B cell (primary cell): ENCODE data around the gene RMND5A. TPM values are rescaled to one million over a fixed set of nuclear protein-coding genes. Genes with fewer than 3 reads are reported as not detected.

Source experiments
- ATAC-seq: fragments of 200-7000 bp; cut with Tn5 transposase; one replicate; pipeline ENCODE4 v1.10.0; 2021; ENCODE audit warnings: low read depth, mild to moderate bottlenecking, moderate number of reproducible peaks, moderate library complexity
- CTCF ChIA-PET: fragments of 350-600 bp; sonication (Branson Sonifier 250); formaldehyde crosslinking; loops from one replicate; lab custom pipeline; 2021; ENCODE audit warnings: antibody characterized with exemption, inconsistent platforms; lab: Charles Lee
- POLR2A ChIA-PET: fragments of 350-600 bp; sonication (Branson Sonifier 250); formaldehyde crosslinking; loops from one replicate; lab custom pipeline; 2021; ENCODE audit warnings: antibody characterized with exemption; lab: Charles Lee
- DNase-seq: peaks from one replicate; pipeline ENCODE4 v3.0.0; 2013
- H2AFZ ChIP-seq: 2 replicates; pipeline ENCODE4 v1.6.1; 2012; ENCODE audit warnings: mild to moderate bottlenecking, low read depth, low read length; ENCODE audit not compliant: insufficient read depth, poor library complexity, severe bottlenecking
- H3K27ac ChIP-seq, 2 donors: 1 replicate in 1 of 2; 2 replicates in 1 of 2; pipeline ENCODE4 v1.5.1; 2012 to 2013; ENCODE audit warnings: low read length in 2 of 2, mild to moderate bottlenecking in 2 of 2, moderate library complexity in 1 of 2
- H3K27me3 ChIP-seq, 4 experiments: fragments of 200-600 bp in 1 of 4; sonication (generic) in 1 of 4; replicated peaks in 1 of 4; 1 replicate in 2 of 4; 2 replicates in 2 of 4; pipeline versions ENCODE4 v1.6.1 to v1.7.0; 2013 to 2016; ENCODE audit warnings: low read length in 3 of 4, mild to moderate bottlenecking in 2 of 4, mixed read lengths in 1 of 4, moderate library complexity in 1 of 4; ENCODE audit not compliant: insufficient read depth in 4 of 4, control insufficient read depth in 3 of 4; ENCODE audit errors: control extremely low read depth in 1 of 4
- H3K36me3 ChIP-seq, 2 experiments: replicated peaks in 1 of 2; 1 replicate in 1 of 2; 2 replicates in 1 of 2; pipeline versions ENCODE4 v1.6.1 to v1.7.1; 2013; ENCODE audit warnings: low read length in 1 of 2; ENCODE audit not compliant: insufficient read depth in 2 of 2, control insufficient read depth in 1 of 2; ENCODE audit errors: control extremely low read depth in 1 of 2, extremely low read depth in 1 of 2
- H3K4me1 ChIP-seq, 2 donors: fragments of 200-600 bp in 1 of 2; sonication (generic) in 1 of 2; 1 replicate in 1 of 2; 2 replicates in 1 of 2; pipeline versions ENCODE4 v1.5.1 to v1.6.1; 2013 to 2017; ENCODE audit warnings: low read length in 2 of 2; ENCODE audit not compliant: control insufficient read depth in 2 of 2, insufficient read depth in 2 of 2
- H3K4me2 ChIP-seq: replicated peaks from 2 replicates; pipeline ENCODE3; 2012; ENCODE audit warnings: mild to moderate bottlenecking, low read depth, low read length; ENCODE audit not compliant: poor library complexity, severe bottlenecking
- H3K4me3 ChIP-seq, 5 experiments: fragments of 200-600 bp in 1 of 5; sonication (generic) in 1 of 5; 1 replicate in 3 of 5; 2 replicates in 2 of 5; pipeline versions ENCODE4 v1.5.1 to v1.7.0; 2011 to 2016; ENCODE audit warnings: low read length in 4 of 5, mild to moderate bottlenecking in 4 of 5, low read depth in 2 of 5, control low read depth in 1 of 5, moderate library complexity in 1 of 5; ENCODE audit not compliant: insufficient read depth in 1 of 5; ENCODE audit errors: control extremely low read depth in 1 of 5, extremely low read depth in 1 of 5
- H3K79me2 ChIP-seq: fragments of 200-600 bp; sonication (generic); one replicate; pipeline ENCODE4 v1.6.0; 2016; ENCODE audit warnings: low read length; ENCODE audit not compliant: control insufficient read depth, insufficient read depth
- H3K9ac ChIP-seq: fragments of 200-600 bp; sonication (generic); 2 replicates; pipeline ENCODE4 v1.6.1; 2017; ENCODE audit warnings: mild to moderate bottlenecking, low read length, moderate library complexity
- H3K9me3 ChIP-seq, 3 donors: one replicate each; pipeline versions ENCODE4 v1.6.1 to v1.7.1; 2013; ENCODE audit warnings: low read length in 2 of 3; ENCODE audit not compliant: control insufficient read depth in 2 of 3, insufficient read depth in 1 of 3; ENCODE audit errors: control extremely low read depth in 1 of 3
- H4K20me1 ChIP-seq: 2 replicates; pipeline ENCODE4 v1.6.0; 2012; ENCODE audit warnings: mild to moderate bottlenecking, low read length; ENCODE audit not compliant: insufficient read depth, control insufficient read depth, poor library complexity, severe bottlenecking
- H3K27ac Mint-ChIP-seq: one replicate; pipeline ENCODE4 v1.8.0; 2021; ENCODE audit warnings: mixed read lengths
- H3K27me3 Mint-ChIP-seq: one replicate; pipeline ENCODE4 v1.8.0; 2021; ENCODE audit warnings: mixed read lengths
- H3K4me1 Mint-ChIP-seq: one replicate; pipeline ENCODE4 v1.8.0; 2021; ENCODE audit warnings: mixed read lengths
- H3K4me3 Mint-ChIP-seq: one replicate; pipeline ENCODE4 v1.8.0; 2021; ENCODE audit warnings: mixed read lengths
- H3K9me3 Mint-ChIP-seq: one replicate; pipeline ENCODE4 v1.8.0; 2022; ENCODE audit warnings: mixed read lengths; ENCODE audit not compliant: insufficient read depth
- EZH2 ChIP-seq: IDR thresholded peaks from 2 replicates; pipeline ENCODE4 v1.6.1; 2012; ENCODE audit warnings: borderline replicate concordance, low read depth, mild to moderate bottlenecking, moderate library complexity, low read length; ENCODE audit not compliant: insufficient read depth, poor library complexity, severe bottlenecking
- WGBS: methylation state at CpG from one replicate; pipeline ENCODE4 v1.1.5; 2013; ENCODE audit warnings: missing lambda C conversion rate; ENCODE audit not compliant: insufficient coverage; 5-methylcytosine and 5-hydroxymethylcytosine counted together
- intact Hi-C: fragments of 100-400 bp; cut with micrococcal nuclease; formaldehyde crosslinking; loops from one replicate; pipeline ENCODE4 v1.10.0; 2022
- polyA plus RNA-seq: library from polyadenylated mRNA; depleted of rRNA; stranded (reverse); fragments of >200 nt; gene quantifications from 2 replicates; pipeline ENCODE4 v1.2.3, GENCODE V29; 2012
- total RNA-seq, 2 donors: library from RNA; stranded (reverse); fragments of 120-200 nt in 1 of 2; gene quantifications; 1 replicate in 1 of 2; 2 replicates in 1 of 2; pipeline versions ENCODE4 v1.2.3 to v1.2.4, GENCODE V29; 2013 to 2022
- TF ChIP-seq, protein P1 (sequence below): fragments of 200-600 bp; IDR thresholded peaks from one replicate; pipeline ENCODE4 v1.8.0; 2022; ENCODE audit warnings: antibody characterized with exemption, mild to moderate bottlenecking

RMND5A gene
- total and polyA plus RNA-seq, 2 donors (not counting 1 experiment from before 2014, with no cell fraction given), result 13.0 to 33.7 TPM

DNA sequence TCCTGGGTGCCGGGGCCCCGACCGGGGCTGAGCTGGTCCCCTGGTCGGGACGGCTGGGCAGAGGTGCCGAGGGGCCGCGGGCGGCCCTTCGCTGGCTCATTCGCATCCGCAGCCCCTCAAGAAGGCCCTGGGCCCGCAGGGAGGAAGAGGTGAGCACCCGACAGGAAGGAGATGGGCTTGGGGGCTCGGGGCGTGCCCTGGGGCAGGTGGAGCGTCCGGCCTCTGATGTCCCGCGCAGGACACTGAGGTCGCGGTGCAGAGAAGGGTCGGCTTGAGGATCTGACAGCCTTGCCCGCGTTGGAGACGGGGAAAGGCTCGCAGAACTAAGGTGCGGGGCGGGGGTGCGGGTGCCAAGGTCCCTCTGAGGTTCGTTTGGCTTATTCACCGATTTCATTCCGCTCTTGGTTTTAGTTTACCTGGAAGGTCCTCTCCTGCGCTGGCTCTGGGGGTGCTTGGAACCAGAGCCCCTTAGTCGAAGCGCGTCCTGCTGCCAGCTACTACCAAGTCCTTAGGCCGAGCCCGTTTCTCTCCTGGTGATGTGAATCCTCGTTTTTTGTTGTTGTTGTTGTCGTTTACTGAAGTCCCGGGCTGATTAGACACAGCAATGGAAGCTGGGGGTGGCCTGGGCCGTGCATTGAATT is 89.5 kb downstream of the RMND5A start:
- CTCF ChIA-PET, result interaction anchor here (1.6 kb wide), 1 partner anchor 10 kb away, joined by 3 read pairs; no protein-coding TSS in a partner anchor
- Histone ChIP-seq H3K4me1 (peaks cover 27 to 30% of the 10 kb centered on the region in 2 donors), H2AFZ (peak overlapping the region; percentile 37), H4K20me1 (no peaks in the 10 kb centered on the region), H3K4me3 (peak overlapping the region in 2 of 5 experiments; percentile 29 to 40), H3K36me3 (no peaks in the 10 kb centered on the region), H3K4me2 (peak overlapping the region; percentile 66), H3K27me3 (peaks cover 0 to 41% (median 21%) of the 10 kb centered on the region in 4 experiments), H3K9me3 (peaks cover 0 to 6% (median 0%) of the 10 kb centered on the region in 3 donors), H3K9ac (no peak overlapping the region), H3K79me2 (no peaks in the 10 kb centered on the region), H3K27ac (no peak overlapping the region)
- POLR2A ChIA-PET, result no interaction called here
- intact Hi-C loops, result no loop called here
- peaks cover 23% of the 10 kb centered on the region for H3K4me1 Mint-ChIP-seq
- H3K9me3 Mint-ChIP-seq, result no peaks in the 10 kb centered on the region
- WGBS, result 25% methylated on average over 35 of the region's 43 CpGs
- DNase-seq (peak; percentile 37), ATAC-seq (no peak)
- no peak overlapping the region for H3K27ac Mint-ChIP-seq
- H3K4me3 Mint-ChIP-seq, result peak overlapping the region; percentile 59
- peaks cover 47% of the 10 kb centered on the region for H3K27me3 Mint-ChIP-seq
- TF ChIP-seq, protein P1, sequence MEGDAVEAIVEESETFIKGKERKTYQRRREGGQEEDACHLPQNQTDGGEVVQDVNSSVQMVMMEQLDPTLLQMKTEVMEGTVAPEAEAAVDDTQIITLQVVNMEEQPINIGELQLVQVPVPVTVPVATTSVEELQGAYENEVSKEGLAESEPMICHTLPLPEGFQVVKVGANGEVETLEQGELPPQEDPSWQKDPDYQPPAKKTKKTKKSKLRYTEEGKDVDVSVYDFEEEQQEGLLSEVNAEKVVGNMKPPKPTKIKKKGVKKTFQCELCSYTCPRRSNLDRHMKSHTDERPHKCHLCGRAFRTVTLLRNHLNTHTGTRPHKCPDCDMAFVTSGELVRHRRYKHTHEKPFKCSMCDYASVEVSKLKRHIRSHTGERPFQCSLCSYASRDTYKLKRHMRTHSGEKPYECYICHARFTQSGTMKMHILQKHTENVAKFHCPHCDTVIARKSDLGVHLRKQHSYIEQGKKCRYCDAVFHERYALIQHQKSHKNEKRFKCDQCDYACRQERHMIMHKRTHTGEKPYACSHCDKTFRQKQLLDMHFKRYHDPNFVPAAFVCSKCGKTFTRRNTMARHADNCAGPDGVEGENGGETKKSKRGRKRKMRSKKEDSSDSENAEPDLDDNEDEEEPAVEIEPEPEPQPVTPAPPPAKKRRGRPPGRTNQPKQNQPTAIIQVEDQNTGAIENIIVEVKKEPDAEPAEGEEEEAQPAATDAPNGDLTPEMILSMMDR, result no peak
- TF ChIP-seq EZH2, result peak; percentile 64

DNA sequence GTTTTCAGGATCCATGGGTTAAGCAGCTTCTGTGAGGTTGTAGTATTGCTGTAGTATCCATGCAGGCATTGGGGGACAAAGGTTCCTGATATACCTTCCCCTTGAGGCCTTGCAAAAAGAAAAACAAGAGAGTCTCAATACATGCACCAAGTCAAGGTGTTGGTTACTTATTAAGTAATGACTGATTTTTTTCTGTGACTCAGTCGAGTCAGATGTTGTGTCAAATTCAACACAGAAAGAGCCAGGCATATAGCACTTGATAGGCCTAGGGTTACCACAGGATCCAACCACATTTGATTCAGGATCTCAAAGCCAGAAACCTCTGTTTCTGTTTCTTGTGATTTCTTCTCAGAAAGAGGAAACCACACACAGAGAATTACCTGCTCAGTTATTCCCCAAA is 95.5 kb downstream of the RMND5A start:
- CTCF ChIA-PET, result no interaction called here
- H3K27ac Mint-ChIP-seq, result no peak overlapping the region
- Histone ChIP-seq H3K79me2 (no peaks in the 10 kb centered on the region), H3K9me3 (no peaks in the 10 kb centered on the region), H3K4me1 (no peaks in the 10 kb centered on the region), H3K9ac (no peak overlapping the region), H3K27me3 (peaks cover 0 to 4% (median 0%) of the 10 kb centered on the region in 4 experiments), H3K4me3 (no peak overlapping the region), H4K20me1 (no peaks in the 10 kb centered on the region), H3K27ac (no peak overlapping the region), H3K36me3 (no peaks in the 10 kb centered on the region), H3K4me2 (no peak overlapping the region), H2AFZ (no peak overlapping the region)
- DNase-seq (no peak), ATAC-seq (no peak)
- POLR2A ChIA-PET, result no interaction called here
- WGBS, result no CpG with 5 or more reads among the region's 1 CpG
- intact Hi-C loops, result no loop called here
- no peaks in the 10 kb centered on the region for H3K9me3 Mint-ChIP-seq
- TF ChIP-seq, protein P1, result no peak
- TF ChIP-seq EZH2, result no peak
- no peak overlapping the region for H3K4me3 Mint-ChIP-seq
- no peaks in the 10 kb centered on the region for H3K4me1 Mint-ChIP-seq
- peaks cover 25% of the 10 kb centered on the region for H3K27me3 Mint-ChIP-seq
